ENCODE measurements around the gene RETREG2.

Gene RETREG2

DNA sequence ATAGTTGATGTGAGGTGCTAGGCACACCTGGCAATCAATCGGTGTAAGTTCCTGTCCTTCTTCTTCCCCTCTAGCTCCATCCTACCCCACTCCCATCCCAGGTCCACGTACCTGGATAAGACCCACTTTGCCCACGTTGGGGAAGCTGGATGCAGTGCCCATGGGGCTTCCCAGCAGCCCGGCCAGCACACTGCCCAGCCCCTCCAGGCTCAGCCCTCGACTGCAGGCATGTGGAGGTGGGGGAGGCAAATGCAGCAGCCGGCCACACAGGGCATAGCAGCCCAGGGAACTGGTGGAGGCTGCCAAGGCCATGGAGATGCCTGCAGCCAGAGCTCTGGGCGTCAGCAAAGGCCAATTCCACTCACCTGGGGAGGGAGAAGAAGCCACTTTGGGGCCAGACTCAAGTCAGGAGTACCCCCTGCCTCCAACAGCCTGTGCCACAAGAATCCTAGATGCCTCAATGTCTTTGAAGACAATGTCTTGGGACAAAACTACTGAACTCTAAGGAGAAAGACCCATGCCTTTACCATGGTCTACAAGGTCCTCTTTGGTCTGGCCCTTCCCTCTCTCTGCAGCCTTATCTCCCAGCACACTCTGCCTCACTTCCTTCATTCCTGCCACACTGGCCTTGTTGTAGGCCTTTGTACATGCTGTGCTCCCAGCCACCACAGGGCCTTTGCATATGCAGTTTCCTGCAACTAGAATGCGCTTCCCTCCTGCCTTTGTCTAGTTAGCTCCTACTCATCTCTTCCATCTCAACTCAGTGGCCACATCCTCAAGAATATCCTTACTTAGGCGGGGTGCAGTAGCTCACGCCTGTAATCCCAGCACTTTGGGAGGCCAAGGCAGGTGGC, 12.8 kb upstream of the RETREG2 start:
- in situ Hi-C loops (cut with HindIII; ENCODE audit: low pct_ligation_motif_present, low pct_unique_long_range_greater_than_20kb, low sequenced_read_pairs), result no loop called here
- DNase-seq, result no peak

DNA sequence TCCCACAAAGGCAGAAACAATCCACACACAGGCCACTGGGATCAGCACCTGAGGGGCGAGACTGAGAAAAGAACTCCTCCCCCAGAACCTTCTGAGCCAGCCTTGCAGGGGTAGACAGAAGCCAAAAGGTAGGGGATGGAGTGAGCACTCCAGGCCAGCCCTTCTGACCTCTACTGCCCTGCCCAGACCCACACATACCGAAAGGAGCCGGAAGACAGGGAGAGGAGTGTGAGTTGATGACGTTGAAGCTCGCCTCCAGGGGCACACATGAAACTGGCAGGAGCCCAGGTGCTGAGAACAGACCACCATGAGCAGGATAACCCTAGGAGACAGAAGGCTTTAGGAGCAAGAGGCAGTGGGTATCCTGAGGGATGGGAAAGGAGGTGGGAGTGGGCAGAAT, 10.1 kb upstream of the RETREG2 start:
- in situ Hi-C loops (cut with HindIII; ENCODE audit: low pct_ligation_motif_present, low pct_unique_long_range_greater_than_20kb, low sequenced_read_pairs), result no loop called here
- DNase-seq, result no peak

DNA sequence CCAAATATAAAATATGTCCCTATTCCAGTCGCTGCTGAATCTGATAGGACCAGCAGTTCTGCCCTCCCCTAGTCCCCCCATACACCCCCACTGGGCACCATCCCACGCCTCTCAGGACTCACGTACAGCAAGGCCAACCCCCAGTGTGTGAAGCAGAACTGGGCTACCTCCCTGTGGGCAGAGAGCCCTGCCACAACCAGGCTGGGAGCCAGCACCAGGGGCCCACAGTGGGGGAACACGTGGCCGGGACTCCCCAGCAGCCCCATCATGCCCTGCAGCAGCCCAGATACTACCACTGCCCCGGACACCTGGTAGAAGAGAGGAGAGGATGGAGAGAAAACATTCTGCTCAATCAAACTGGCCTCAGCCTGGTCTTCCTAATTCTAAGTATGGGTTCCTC, 9.5 kb upstream of the RETREG2 start:
- in situ Hi-C loops (cut with HindIII; ENCODE audit: low pct_ligation_motif_present, low pct_unique_long_range_greater_than_20kb, low sequenced_read_pairs), result no loop called here
- DNase-seq, result no peak

DNA sequence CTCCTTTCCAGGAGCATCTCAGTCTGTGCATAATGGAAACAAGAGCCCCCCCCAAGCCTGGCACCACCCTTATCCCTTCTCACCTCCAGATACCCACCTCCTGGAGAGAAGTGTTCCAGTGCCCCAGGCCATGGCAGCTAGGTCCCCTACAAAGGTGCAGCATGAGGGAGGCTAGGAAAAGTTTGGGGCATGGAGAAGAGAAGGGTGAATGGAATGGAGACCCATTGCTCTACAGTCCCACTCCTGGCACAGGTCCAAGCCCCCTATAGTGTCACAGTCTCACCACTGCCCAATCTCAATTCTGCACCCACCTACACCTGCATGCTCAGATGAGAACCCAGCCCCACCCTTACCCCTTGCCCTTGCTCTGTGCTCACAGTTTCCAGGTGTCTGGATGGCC, 9.1 kb upstream of the RETREG2 start:
- in situ Hi-C loops (cut with HindIII; ENCODE audit: low pct_ligation_motif_present, low pct_unique_long_range_greater_than_20kb, low sequenced_read_pairs), result no loop called here
- DNase-seq, result no peak

DNA sequence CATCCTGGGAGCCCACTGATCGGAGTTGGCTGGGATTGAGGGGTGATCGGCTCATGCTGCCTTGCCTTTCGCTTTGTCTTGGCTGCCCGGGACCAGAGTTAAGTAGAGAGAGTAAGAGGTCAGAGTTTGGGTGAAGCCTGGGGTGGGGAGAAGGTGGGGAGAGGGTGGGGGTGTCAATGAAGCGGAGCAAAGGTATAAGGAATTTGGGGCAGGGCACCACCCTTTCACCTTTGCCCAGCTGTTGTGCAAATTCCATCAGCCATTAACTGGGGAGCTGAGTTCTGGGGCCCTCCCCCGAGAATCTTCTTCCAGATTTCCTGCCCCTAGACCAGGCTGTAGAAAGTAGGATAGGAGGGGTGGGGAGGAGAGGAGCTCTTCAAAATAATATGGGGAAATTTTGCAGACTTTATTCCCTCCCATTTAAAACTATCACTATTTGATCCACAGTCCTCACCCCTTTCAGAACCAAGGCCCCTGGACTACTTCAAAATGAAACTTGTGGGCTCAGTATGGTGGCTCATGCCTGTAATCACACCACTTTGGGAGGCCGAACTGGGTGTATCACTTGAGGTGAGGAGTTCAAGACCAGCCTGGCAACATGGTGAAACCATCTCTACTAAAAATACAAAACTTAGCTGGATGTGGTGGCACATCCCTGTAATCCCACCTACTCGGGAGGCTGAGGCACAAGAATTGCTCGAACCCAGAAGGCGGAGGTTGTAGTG, 8.0 kb upstream of the RETREG2 start, which contains the start of gene SLC23A3:
Gene SLC23A3 (minus strand): TSS at position 100 of the 725 bp plus-strand sequence. CDS start 45 bp downstream, at position 55.
- in situ Hi-C loops (cut with HindIII; ENCODE audit: low pct_ligation_motif_present, low pct_unique_long_range_greater_than_20kb, low sequenced_read_pairs), result no loop called here
- DNase-seq, result no peak

DNA sequence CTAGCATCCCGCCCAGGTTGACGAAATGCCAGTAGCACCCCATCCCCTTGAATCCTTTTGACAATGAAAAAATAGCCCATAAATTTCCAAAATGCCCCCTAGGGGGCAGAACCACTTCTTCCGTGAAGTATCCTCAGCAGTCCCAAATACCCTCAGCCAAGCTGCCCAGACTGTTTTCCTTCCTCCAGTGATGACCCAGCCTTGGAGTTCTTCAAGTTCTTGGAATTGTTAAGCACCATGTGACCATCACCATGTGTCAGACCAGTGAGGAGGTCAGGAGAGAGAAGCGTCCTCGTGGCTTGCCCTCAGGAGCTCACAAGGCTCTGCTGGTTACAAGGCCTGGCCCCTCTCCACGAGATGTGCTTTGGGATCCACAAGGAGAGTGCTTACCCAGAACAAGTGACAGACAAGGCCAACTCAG, 6.8 kb upstream of the RETREG2 start:
- in situ Hi-C loops (cut with HindIII; ENCODE audit: low pct_ligation_motif_present, low pct_unique_long_range_greater_than_20kb, low sequenced_read_pairs), result no loop called here
- DNase-seq, result peak; percentile 72

DNA sequence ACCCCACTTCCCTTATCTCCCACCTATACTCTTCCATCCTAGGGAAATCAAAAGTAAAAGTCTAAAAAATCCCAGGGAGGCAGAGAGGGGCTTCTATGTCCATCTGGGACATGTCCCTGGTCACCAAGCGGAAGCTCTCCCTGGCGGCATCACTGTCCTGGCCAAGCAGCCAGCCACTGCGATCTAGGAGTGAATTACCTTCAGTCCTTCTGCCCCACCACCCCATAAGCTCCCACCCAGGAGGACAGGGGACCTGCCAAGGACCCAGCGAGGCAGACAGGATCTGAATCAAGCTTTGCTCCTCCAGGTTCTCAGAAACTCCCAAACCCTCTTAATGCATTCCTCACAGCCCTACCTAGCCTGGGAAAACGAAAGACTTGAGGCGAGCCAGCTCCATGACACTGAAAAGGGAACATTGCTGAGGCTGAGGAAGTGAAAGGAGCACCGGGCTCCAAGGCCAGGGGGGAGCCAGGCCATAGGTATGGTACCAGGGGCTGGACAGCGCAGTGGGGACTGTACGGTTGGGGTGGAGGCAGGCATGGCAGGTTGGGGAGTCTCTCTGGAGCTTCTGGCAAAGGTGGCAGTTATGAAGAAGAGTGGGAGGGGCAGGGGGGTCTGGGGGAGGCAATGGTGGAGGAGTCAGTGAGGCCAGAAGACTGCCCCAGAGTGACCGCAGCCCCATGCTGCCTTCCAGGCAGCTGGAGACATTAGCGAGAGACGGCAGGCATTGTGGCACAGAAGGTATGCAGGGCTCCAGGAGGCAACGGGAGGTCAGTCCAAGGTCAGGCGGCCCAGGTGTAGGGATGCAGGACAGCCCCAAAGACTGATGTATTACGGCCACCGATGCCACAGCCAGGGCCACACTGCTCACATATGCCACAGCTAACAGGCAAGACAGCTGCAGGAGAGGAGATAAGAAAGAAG, 5.6 kb upstream of the RETREG2 start:
- DNase-seq, result no peak
- in situ Hi-C loops (cut with HindIII; ENCODE audit: low pct_ligation_motif_present, low pct_unique_long_range_greater_than_20kb, low sequenced_read_pairs), result no loop called here

DNA sequence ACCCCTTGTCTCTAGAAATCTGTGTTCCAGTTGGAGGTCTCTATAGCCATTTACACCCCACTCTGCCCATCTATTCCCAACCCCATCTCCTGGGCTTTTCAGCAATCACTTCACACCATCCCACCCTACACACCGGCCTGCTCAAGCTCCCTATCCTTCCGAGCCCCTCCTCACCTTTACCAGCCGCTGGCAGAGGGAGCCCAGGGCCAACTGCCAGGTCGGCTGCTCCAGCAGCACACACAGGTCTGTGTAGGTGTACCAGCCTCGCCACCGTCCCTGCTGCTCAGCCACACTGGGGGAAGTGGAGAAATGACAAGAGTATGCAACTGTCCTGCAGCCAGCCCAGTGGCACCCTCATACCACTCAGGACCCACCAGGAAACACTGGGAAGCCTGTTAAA, 4.9 kb upstream of the RETREG2 start:
- in situ Hi-C loops (cut with HindIII; ENCODE audit: low pct_ligation_motif_present, low pct_unique_long_range_greater_than_20kb, low sequenced_read_pairs), result no loop called here
- no peak for DNase-seq

DNA sequence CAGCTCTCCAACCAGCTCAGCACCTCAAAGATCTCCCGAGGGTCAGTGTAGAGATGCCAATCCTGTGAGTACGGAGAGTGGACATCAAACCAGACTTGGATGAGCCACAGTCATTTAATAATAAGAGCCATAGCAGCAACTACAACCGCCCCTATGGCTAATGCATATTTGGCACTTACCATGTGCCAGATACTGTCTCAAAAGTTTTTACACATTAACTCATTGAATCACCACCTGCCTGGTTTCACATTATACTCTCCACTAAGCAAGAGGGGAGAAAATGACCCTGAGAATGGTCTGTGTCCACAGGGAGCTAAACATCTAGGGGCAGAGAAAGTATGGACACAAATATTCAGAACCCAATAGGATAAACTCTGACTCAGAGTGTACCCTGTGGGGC, 3.9 kb upstream of the RETREG2 start:
- DNase-seq, result peak; percentile 55
- in situ Hi-C loops (cut with HindIII; ENCODE audit: low pct_ligation_motif_present, low pct_unique_long_range_greater_than_20kb, low sequenced_read_pairs), result no loop called here

DNA sequence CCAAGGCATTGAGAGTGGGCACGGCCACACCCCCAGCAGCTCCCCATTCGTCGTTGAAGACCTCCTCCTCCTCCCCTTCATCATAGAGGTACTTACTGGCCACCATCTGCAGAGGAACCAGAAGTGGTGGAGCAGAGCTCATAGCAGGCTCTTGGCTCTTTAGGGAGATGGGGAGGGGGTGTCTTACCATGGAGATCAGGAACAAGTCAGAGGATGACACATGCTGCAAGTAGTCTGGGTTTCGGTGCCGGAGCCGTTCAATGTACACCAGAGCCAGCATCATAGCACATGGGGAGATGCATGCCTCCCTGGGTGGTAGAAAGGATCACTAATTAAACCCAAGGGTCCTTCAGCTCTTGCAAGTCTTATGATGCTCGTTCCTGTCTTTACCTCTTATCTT, 3.3 kb upstream of the RETREG2 start:
- in situ Hi-C loops (cut with HindIII; ENCODE audit: low pct_ligation_motif_present, low pct_unique_long_range_greater_than_20kb, low sequenced_read_pairs), result no loop called here
- no peak for DNase-seq

DNA sequence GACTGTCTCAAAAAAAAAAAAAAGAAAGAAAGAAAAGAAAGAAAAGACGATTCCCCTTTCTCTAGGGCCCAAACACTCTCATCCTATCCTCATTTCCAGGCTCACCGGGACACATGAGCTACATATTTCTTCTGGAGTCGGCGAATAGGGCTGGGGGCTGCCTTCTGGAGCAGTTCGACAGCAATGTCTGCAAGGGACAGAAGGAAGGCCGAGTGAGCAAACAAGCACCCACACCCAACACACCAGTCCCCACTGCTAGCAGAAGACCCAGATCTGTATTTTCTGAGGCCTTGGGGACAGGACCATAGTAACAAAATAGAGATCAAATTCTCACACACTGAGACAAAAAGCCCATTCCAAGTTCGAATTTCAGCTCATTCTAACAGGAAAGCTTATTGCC, 2.6 kb upstream of the RETREG2 start:
- in situ Hi-C loops (cut with HindIII; ENCODE audit: low pct_ligation_motif_present, low pct_unique_long_range_greater_than_20kb, low sequenced_read_pairs), result no loop called here
- no peak for DNase-seq

DNA sequence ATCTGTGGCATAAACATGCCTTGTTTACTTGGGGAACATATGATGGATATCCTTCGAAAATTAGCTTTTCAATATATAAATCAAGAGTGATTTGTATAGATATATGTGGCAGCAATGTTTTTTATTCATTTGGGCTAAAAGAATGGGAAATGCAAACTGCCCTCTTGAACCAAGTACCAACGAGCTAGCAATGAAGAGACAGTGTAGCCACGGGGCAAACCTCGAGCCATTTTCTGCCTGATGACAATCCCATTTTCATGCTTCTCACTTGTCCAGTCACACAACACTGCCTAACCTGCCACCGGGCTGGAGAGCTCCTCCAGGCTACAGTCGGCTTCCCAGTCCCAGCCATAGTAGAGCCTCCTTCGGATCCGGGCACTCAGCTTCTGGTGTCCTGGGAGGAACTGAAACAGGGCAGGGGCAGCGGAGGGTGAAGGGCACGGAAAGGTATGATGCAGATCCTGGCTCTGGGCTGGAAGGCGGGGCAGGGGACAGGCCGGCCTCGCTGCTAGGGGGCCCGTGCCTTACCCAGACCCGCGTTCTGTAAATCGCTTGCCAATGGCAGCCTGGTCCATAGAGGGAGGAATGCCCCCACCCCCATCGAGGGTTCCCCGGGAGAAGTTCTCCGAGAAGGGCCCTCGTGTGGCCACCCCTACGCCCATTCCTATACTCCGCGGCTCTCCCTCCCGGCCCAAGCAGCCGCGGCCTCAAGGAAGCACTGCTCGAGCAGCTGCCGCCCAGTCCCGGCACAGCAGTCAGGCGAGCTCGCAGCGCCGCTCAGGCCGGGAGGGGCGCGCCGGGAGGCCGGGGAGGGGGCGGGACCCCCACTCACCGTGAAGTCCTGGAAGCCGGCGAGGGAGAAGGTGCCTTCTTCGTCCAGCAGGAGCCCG, 1.9 kb upstream of the RETREG2 start:
- peak; percentile 51 for DNase-seq
- in situ Hi-C loops (cut with HindIII; ENCODE audit: low pct_ligation_motif_present, low pct_unique_long_range_greater_than_20kb, low sequenced_read_pairs), result no loop called here

DNA sequence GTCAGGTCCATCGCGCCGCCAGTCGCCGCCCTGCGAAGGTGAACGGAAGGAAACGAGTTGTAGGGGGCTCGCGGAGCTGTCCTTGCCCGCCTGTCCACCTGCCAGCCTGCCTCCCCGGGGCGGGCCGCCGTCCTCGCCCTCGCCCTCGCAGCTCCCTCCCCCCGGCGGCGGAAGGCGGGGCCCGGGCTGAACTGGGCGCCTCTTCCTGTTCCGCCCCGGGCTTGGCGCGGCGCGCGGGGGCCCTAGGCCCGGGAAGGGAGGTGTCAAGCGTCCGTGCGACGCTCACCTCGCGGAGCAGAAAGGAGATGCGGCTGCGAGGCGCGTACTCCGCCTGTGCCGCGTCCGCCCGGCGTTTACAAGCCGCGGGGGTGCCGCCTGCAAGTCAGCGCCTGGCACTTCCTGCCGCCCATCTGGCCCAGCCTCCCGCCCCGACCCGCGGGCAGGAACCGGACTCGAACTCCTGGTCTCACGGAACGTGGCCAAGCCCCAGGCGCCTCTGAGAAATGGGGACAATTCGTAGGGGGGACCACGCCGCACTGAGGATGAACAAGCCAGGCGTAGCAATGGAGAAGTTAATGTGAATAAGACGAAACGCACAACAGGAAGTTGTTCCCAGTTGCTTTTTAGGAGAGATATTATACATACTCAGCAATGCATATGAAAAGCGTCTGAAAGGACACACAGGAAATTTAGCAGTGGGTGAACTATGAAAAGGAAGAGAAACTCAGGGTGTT, 1.1 kb upstream of the RETREG2 start, which contains the start of gene CNPPD1:
Gene CNPPD1 (minus strand): TSS at position 108 of the 734 bp plus-strand sequence. CDS start 97 bp downstream, at position 11.
- in situ Hi-C loops (cut with HindIII; ENCODE audit: low pct_ligation_motif_present, low pct_unique_long_range_greater_than_20kb, low sequenced_read_pairs), result no loop called here

DNA sequence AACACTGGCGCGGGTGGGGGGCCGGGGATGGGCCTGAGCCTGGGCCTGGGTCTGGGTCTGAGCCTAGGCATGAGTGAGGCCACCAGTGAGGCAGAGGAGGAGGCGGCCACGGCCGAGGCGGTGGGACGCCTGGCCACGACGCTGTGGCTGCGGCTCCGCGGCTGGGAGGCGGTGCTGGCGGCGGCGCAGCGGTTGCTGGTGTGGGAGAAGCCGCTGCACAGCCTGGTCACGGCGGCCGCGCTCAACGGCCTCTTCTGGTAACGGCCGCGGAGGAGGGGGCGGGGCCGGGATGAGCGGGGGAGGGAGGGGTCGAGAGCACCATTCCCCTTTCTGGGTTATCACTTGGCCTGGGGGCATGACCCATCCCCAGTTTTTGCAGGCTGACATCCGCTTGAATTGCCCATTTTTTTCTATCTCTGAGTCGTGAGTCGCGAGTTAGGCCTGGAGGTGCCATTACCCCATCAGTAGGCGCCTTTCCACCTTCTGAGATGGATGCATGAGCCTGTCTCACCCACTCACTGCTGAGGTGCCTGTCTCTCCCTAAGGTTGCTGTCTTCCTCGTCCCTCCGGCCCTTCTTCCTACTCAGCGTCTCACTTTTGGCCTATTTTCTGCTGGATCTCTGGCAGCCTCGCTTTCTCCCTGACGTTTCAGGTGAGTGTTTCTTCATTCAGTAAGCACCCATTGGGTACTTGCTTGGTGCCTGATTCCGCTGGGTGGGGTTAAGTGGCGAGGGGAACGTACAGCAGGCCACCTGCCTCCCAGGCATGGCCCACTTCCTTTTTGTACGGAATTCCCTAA, 501 bp downstream of the RETREG2 start:
- peak; percentile 40 for DNase-seq
- in situ Hi-C loops (cut with HindIII; ENCODE audit: low pct_ligation_motif_present, low pct_unique_long_range_greater_than_20kb, low sequenced_read_pairs), result no loop called here

More for the DNA sequence above, 1.1 kb upstream of the RETREG2 start, which contains the start of gene CNPPD1:
- peak; percentile 88 for DNase-seq

DNA sequence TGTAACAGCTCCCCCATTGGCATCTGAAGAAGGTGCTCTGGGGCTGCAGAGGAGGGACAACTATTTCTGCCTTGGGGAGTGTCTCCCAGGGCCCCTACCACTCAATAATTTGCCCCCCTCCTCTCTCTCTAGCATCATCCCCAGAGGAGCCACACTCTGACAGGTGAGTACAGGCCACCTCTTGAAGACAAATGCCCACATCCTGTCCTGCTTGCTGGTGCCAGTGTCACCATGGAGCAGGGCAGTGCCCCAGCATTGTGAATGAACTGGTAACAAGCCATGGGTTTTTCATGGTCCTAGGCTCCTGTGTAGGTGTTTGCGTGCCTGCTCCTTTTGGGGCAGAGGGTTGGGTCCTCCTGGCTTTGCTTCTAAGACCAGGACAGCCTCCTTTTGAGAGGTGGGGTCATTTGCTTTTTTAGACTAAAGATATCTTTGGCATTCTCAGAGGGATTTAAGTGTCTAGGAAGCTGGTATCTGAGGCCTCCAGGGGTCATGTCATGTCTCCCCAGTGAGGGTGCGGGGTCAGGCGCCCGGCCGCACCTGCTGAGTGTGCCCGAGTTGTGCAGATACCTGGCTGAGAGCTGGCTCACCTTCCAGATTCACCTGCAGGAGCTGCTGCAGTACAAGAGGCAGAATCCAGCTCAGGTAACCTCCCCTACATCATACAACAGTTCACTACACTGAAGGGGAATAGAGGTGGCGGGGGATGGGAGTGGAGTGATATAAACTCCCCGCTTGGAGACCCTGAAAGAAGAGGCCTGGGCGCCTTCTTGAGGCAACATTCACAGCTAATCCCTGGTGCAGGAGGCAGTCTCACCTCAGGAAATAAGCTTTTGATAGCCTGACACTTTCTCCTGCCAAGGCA, 1.8 kb downstream of the RETREG2 start:
- in situ Hi-C loops (cut with HindIII; ENCODE audit: low pct_ligation_motif_present, low pct_unique_long_range_greater_than_20kb, low sequenced_read_pairs), result no loop called here
- DNase-seq, result no peak

DNA sequence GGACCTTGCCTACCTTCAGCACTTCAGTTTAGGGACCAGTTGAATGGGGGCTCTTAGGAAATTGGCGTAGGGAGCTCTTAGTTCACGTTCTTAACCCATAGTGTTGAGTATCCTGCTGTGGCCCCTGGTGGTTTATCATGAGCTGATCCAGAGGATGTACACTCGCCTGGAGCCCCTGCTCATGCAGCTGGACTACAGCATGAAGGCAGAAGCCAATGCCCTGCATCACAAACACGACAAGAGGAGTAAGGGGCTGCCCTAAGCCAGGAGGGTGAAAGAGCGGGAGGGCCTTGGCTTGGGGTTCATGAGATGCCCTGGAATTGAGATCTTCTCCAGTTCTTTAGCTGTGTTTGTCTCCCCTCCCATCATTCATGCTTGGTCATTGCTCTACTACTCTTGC, 2.9 kb downstream of the RETREG2 start:
- DNase-seq, result no peak
- in situ Hi-C loops (cut with HindIII; ENCODE audit: low pct_ligation_motif_present, low pct_unique_long_range_greater_than_20kb, low sequenced_read_pairs), result no loop called here
